ENCODE measurements around the gene PAIP2B.

The PAIP2B gene

DNA sequence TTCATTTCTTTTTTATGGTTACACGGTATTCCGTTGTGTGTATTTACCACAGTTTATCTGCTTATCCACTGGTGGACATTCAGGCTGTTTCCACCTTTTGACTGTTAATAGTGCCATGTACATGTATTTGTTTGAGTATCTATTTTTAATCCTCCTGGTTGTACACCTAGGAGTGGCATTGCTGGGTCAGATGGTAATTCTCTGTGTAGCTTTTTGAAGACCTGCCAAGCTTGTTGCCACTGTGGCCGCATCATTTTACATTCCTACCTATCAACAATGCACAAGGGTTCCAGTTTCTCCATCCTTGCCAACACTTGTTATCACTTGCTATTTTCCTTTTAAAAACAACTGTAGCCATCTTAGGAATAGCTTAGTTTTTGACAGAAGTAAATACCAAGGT lies 83.1 kb downstream of the PAIP2B start:
- Histone ChIP-seq H3K27ac (ENCODE audit: low read depth, low read length) (no peak overlapping the region), H3K4me1 (ENCODE audit: control insufficient read depth, low read length) (no peaks in the 10 kb centered on the region), H3F3A (ENCODE audit: control insufficient read depth, insufficient read depth) (no peaks in the 10 kb centered on the region), H3K9me2 (replicated peaks; ENCODE audit: control insufficient read depth, low read length) (no peaks in the 10 kb centered on the region), H3K27me3 (ENCODE audit: control insufficient read depth, low read length) (no peaks in the 10 kb centered on the region), H3K4me2 (ENCODE audit: low read length) (no peak overlapping the region), H3K4me3 (ENCODE audit: low read length) (no peak overlapping the region), H3K36me3 (ENCODE audit: control insufficient read depth, low read length) (peaks cover 95% of the 10 kb centered on the region), H3K9me3 (ENCODE audit: control insufficient read depth, insufficient read depth, low read length) (no peaks in the 10 kb centered on the region), H3K79me2 (ENCODE audit: control insufficient read depth, low read length) (no peaks in the 10 kb centered on the region), H4K20me1 (ENCODE audit: control insufficient read depth, insufficient read depth, low read depth, low read length) (no peaks in the 10 kb centered on the region)
- TF ChIP-seq, protein P1, sequence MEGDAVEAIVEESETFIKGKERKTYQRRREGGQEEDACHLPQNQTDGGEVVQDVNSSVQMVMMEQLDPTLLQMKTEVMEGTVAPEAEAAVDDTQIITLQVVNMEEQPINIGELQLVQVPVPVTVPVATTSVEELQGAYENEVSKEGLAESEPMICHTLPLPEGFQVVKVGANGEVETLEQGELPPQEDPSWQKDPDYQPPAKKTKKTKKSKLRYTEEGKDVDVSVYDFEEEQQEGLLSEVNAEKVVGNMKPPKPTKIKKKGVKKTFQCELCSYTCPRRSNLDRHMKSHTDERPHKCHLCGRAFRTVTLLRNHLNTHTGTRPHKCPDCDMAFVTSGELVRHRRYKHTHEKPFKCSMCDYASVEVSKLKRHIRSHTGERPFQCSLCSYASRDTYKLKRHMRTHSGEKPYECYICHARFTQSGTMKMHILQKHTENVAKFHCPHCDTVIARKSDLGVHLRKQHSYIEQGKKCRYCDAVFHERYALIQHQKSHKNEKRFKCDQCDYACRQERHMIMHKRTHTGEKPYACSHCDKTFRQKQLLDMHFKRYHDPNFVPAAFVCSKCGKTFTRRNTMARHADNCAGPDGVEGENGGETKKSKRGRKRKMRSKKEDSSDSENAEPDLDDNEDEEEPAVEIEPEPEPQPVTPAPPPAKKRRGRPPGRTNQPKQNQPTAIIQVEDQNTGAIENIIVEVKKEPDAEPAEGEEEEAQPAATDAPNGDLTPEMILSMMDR (IDR thresholded peaks at IDR 0.05; ENCODE audit: low read depth, low read length, poor library complexity, severe bottlenecking): no peak
- TF ChIP-seq EZH2phosphoT487 (IDR thresholded peaks at IDR 0.05; ENCODE audit: borderline replicate concordance, low read length): no peak

DNA sequence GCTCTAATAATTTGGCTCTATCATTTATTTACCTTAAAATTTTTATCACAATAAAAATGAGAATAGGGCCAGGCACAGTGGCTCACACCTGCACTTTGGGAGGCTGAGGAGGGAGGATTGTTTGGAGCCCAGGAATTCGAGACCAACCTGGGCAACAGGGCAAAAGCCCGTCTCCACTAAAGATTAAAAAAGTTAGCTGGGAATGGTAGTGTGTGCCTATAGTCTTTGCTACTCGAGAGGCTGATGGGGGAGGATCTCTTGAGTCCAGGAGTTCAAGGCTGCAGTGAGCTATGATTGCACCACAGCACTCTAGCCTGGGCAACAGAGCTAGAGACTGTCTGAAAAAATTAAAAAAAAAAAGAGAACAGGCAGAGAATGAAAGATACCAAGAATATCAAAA lies 90.7 kb downstream of the PAIP2B start:
- H3K27me3 ChIP-seq (ENCODE audit: control insufficient read depth, low read length): no peaks in the 10 kb centered on the region
- H3K4me1 ChIP-seq (ENCODE audit: control insufficient read depth, low read length): peaks cover 17% of the 10 kb centered on the region
- peaks cover 27% of the 10 kb centered on the region for H3K79me2 ChIP-seq (ENCODE audit: control insufficient read depth, low read length)
- no peaks in the 10 kb centered on the region for H3F3A ChIP-seq (ENCODE audit: control insufficient read depth, insufficient read depth)
- H3K4me3 ChIP-seq (ENCODE audit: low read length): no peak overlapping the region
- peaks cover 86% of the 10 kb centered on the region for H3K36me3 ChIP-seq (ENCODE audit: control insufficient read depth, low read length)
- 0 out of 2 replicates have a peak, but pooled peaks cover 6% of the 10 kb centered on the region for H4K20me1 ChIP-seq (ENCODE audit: control insufficient read depth, insufficient read depth, low read depth, low read length)
- H3K27ac ChIP-seq (ENCODE audit: low read depth, low read length): no peak overlapping the region
- no peak for TF ChIP-seq EZH2phosphoT487 (IDR thresholded peaks at IDR 0.05; ENCODE audit: borderline replicate concordance, low read length)
- TF ChIP-seq, protein P1 (IDR thresholded peaks at IDR 0.05; ENCODE audit: low read depth, low read length, poor library complexity, severe bottlenecking): no peak
- no peak overlapping the region for H3K4me2 ChIP-seq (ENCODE audit: low read length)
- no peaks in the 10 kb centered on the region for H3K9me3 ChIP-seq (ENCODE audit: control insufficient read depth, insufficient read depth, low read length)
- no peaks in the 10 kb centered on the region for H3K9me2 ChIP-seq (replicated peaks; ENCODE audit: control insufficient read depth, low read length)

DNA sequence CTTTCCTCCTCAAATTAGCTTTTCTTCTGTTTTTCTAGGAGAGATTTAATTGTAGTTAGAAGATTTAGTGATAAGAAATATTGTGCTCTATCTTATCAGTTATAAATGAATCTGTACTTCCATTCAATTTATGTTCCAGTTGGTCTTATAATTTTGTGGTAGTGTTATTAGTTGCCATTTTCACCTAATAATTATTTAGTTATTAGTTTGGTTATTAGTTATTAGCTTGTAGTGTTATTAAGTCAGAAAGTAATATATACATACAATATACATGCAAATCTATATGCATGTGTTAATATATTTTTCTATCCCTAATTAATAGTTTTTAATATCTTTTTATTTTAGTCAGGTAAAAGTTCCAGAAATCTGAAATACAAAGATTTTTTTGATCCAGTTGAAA lies 93.3 kb downstream of the PAIP2B start:
- Histone ChIP-seq H3K9me3 (ENCODE audit: control insufficient read depth, insufficient read depth, low read length) (no peaks in the 10 kb centered on the region), H3K36me3 (ENCODE audit: control insufficient read depth, low read length) (peaks cover 67% of the 10 kb centered on the region), H3K9me2 (replicated peaks; ENCODE audit: control insufficient read depth, low read length) (no peaks in the 10 kb centered on the region), H3K79me2 (ENCODE audit: control insufficient read depth, low read length) (peaks cover 51% of the 10 kb centered on the region), H3K4me1 (ENCODE audit: control insufficient read depth, low read length) (peaks cover 22% of the 10 kb centered on the region), H3F3A (ENCODE audit: control insufficient read depth, insufficient read depth) (no peaks in the 10 kb centered on the region), H3K27ac (ENCODE audit: low read depth, low read length) (no peak overlapping the region), H3K4me3 (ENCODE audit: low read length) (no peak overlapping the region), H3K4me2 (ENCODE audit: low read length) (no peak overlapping the region), H3K27me3 (ENCODE audit: control insufficient read depth, low read length) (no peaks in the 10 kb centered on the region), H4K20me1 (ENCODE audit: control insufficient read depth, insufficient read depth, low read depth, low read length) (0 out of 2 replicates have a peak, but pooled peaks cover 6% of the 10 kb centered on the region)
- TF ChIP-seq EZH2phosphoT487 (IDR thresholded peaks at IDR 0.05; ENCODE audit: borderline replicate concordance, low read length): no peak
- TF ChIP-seq, protein P1 (IDR thresholded peaks at IDR 0.05; ENCODE audit: low read depth, low read length, poor library complexity, severe bottlenecking): no peak

All from DOHH2 (cell line).